Neural cell (in vitro differentiated cells): ENCODE data around the gene AKAP8L. TPM values are rescaled to one million over a fixed set of nuclear protein-coding genes. Genes with fewer than 3 reads are reported as not detected.

ENCODE experiments used
- H2AFZ ChIP-seq: fragments of 200-600, 300-800 bp; sonication (generic), shearing (Covaris generic); 2 replicates; pipeline ENCODE4 v1.6.0; 2014; ENCODE audit warnings: low read depth, mild to moderate bottlenecking, antibody characterized with exemption, low read length, moderate library complexity
- H3F3A ChIP-seq: fragments of 200-600 bp; shearing (Covaris generic); 2 replicates; pipeline ENCODE4 v1.6.1; 2016; ENCODE audit warnings: mild to moderate bottlenecking, moderate library complexity, mixed read lengths, antibody characterized with exemption, low read length; ENCODE audit not compliant: insufficient read depth, poor library complexity, severe bottlenecking
- H3K27ac ChIP-seq: fragments of 200-600, 300-800 bp; sonication (generic), shearing (Covaris generic); 2 replicates; pipeline ENCODE4 v1.5.1; 2014; ENCODE audit warnings: mild to moderate bottlenecking, low read length, moderate library complexity
- H3K27me3 ChIP-seq: fragments of 300-800, 200-600 bp; sonication (generic), shearing (Covaris generic); 2 replicates; pipeline ENCODE4 v1.6.0; 2014; ENCODE audit warnings: mild to moderate bottlenecking, low read depth, low read length, moderate library complexity; ENCODE audit not compliant: insufficient read depth
- H3K36me3 ChIP-seq: fragments of 300-800, 200-600 bp; sonication (generic), shearing (Covaris generic); 2 replicates; pipeline ENCODE4 v1.5.1; 2014; ENCODE audit warnings: mild to moderate bottlenecking, antibody characterized with exemption, low read length, moderate library complexity; ENCODE audit not compliant: insufficient read depth
- H3K4me2 ChIP-seq: fragments of 300-800, 200-600 bp; sonication (generic), shearing (Covaris generic); 2 replicates; pipeline ENCODE4 v1.6.0; 2014; ENCODE audit warnings: mild to moderate bottlenecking, low read length
- H3K4me3 ChIP-seq: fragments of 300-800, 200-600 bp; sonication (generic), shearing (Covaris generic); 2 replicates; pipeline ENCODE4 v1.5.1; 2014; ENCODE audit warnings: mild to moderate bottlenecking, low read length, moderate library complexity
- H3K79me2 ChIP-seq: fragments of 200-600 bp; shearing (Covaris generic); replicated peaks from 2 replicates; pipeline ENCODE4 v1.6.0; 2014; ENCODE audit warnings: mild to moderate bottlenecking, low read length, moderate library complexity; ENCODE audit not compliant: insufficient read depth
- H3K9ac ChIP-seq: fragments of 300-800, 200-600 bp; sonication (generic), shearing (Covaris generic); 2 replicates; pipeline ENCODE4 v1.6.1; 2016; ENCODE audit warnings: mild to moderate bottlenecking, low read length, mixed read lengths
- H3K9me2 ChIP-seq: fragments of 200-600 bp; shearing (Covaris generic); 2 replicates; pipeline ENCODE4 v1.6.1; 2016; ENCODE audit warnings: mild to moderate bottlenecking, low read length, mixed read lengths; ENCODE audit not compliant: insufficient read depth
- H3K9me3 ChIP-seq: fragments of 200-600, 300-800 bp; sonication (generic), shearing (Covaris generic); 2 replicates; pipeline ENCODE4 v1.6.1; 2016; ENCODE audit warnings: mild to moderate bottlenecking, mixed run types, low read length, moderate library complexity, mixed read lengths
- H4K20me1 ChIP-seq: fragments of 200-600 bp; shearing (Covaris generic); 2 replicates; pipeline ENCODE4 v1.6.1; 2016; ENCODE audit warnings: mild to moderate bottlenecking, mixed run types; ENCODE audit not compliant: insufficient read depth
- CTCF ChIP-seq: fragments of 450-650 bp; IDR thresholded peaks from 2 replicates; pipeline ENCODE4 v1.5.1; 2014; ENCODE audit warnings: antibody characterized with exemption, mild to moderate bottlenecking, moderate library complexity; ENCODE audit not compliant: poor library complexity, severe bottlenecking
- EP300 ChIP-seq: fragments of 450-650 bp; conservative IDR thresholded peaks from 2 replicates; pipeline ENCODE4 v1.6.1; 2014; ENCODE audit warnings: antibody characterized with exemption, mild to moderate bottlenecking, moderate library complexity; ENCODE audit not compliant: poor library complexity, severe bottlenecking
- EZH2 ChIP-seq: fragments of 200-600, 300-800 bp; shearing (Covaris generic), sonication (generic); IDR thresholded peaks from 2 replicates; pipeline ENCODE4 v1.6.1; 2014; ENCODE audit warnings: antibody characterized with exemption, low read length, borderline replicate concordance, mild to moderate bottlenecking; ENCODE audit not compliant: insufficient read depth, poor library complexity, severe bottlenecking
- MXI1 ChIP-seq: fragments of 450-650 bp; conservative IDR thresholded peaks from 2 replicates; pipeline ENCODE4 v1.6.1; 2014; ENCODE audit warnings: antibody characterized with exemption, mild to moderate bottlenecking; ENCODE audit not compliant: poor library complexity, severe bottlenecking
- POLR2AphosphoS5 ChIP-seq: IDR thresholded peaks from 2 replicates; pipeline ENCODE4 v1.6.1; 2012
- RAD21 ChIP-seq: fragments of 450-650 bp; conservative IDR thresholded peaks from 2 replicates; pipeline ENCODE4 v1.6.1; 2014; ENCODE audit warnings: antibody characterized with exemption, mild to moderate bottlenecking, moderate library complexity
- REST ChIP-seq: IDR thresholded peaks from 2 replicates; pipeline ENCODE4 v1.6.1; 2012; ENCODE audit warnings: borderline replicate concordance
- SMC3 ChIP-seq: fragments of 450-650 bp; conservative IDR thresholded peaks from 2 replicates; pipeline ENCODE4 v1.6.1; 2014; ENCODE audit warnings: antibody characterized with exemption, mild to moderate bottlenecking, moderate library complexity; ENCODE audit not compliant: poor library complexity
- TAF1 ChIP-seq: IDR thresholded peaks from 2 replicates; pipeline ENCODE4 v1.6.1; 2012; ENCODE audit warnings: low read depth
- polyA plus RNA-seq: library from polyadenylated mRNA; depleted of rRNA; stranded (reverse); fragments of >200 nt; gene quantifications from 2 replicates; pipeline ENCODE4 v1.2.3, GENCODE V29; 2014

The AKAP8L gene
- polyA plus RNA-seq, 1 donor from 2014 or later: 281 TPM

GRCh38 chr19:15433519-15434069, 14.8 kb upstream of the AKAP8L start:
- Histone ChIP-seq H3K9me2 (no peaks in the 10 kb centered on the region), H3K4me3 (peak overlapping the region; percentile 73), H3F3A (no peaks in the 10 kb centered on the region), H3K4me2 (no peak overlapping the region), H2AFZ (peak overlapping the region; percentile 60), H3K9ac (peak overlapping the region; percentile 73), H3K27ac (peak overlapping the region; percentile 70), H3K36me3 (no peaks in the 10 kb centered on the region), H3K79me2 (peaks cover 30% of the 10 kb centered on the region), H4K20me1 (no peaks in the 10 kb centered on the region), H3K27me3 (no peaks in the 10 kb centered on the region), H3K9me3 (no peaks in the 10 kb centered on the region)
- TF ChIP-seq SMC3: no peak
- no peak for TF ChIP-seq POLR2AphosphoS5
- TF ChIP-seq TAF1: no peak
- TF ChIP-seq MXI1: no peak
- no peak for TF ChIP-seq EZH2
- TF ChIP-seq CTCF: no peak
- TF ChIP-seq EP300: no peak
- TF ChIP-seq RAD21: no peak
- TF ChIP-seq REST: no peak

GRCh38 chr19:15432629-15433518, 14.1 kb upstream of the AKAP8L start:
- H2AFZ ChIP-seq: peak overlapping the region; percentile 60
- peaks cover 30% of the 10 kb centered on the region for H3K79me2 ChIP-seq
- no peaks in the 10 kb centered on the region for H3K9me2 ChIP-seq
- no peaks in the 10 kb centered on the region for H3K27me3 ChIP-seq
- H3K36me3 ChIP-seq: no peaks in the 10 kb centered on the region
- H3F3A ChIP-seq: no peaks in the 10 kb centered on the region
- peak overlapping the region; percentile 44 for H3K4me2 ChIP-seq
- peak; percentile 84 for TF ChIP-seq POLR2AphosphoS5
- peak; percentile 42 for TF ChIP-seq EP300
- TF ChIP-seq EZH2: no peak
- peak; percentile 92 for TF ChIP-seq TAF1
- peak; percentile 92 for TF ChIP-seq MXI1
- TF ChIP-seq REST: peak; percentile 80
- TF ChIP-seq SMC3: peak; percentile 35
- no peak for TF ChIP-seq CTCF
- TF ChIP-seq RAD21: peak; percentile 33
- H3K27ac ChIP-seq: peak overlapping the region; percentile 70
- peak overlapping the region; percentile 73 for H3K4me3 ChIP-seq
- H3K9me3 ChIP-seq: no peaks in the 10 kb centered on the region
- H3K9ac ChIP-seq: peak overlapping the region; percentile 73
- no peaks in the 10 kb centered on the region for H4K20me1 ChIP-seq
